Inflammatory macrophage treated with lipopolysaccharide for 4 hours (primary cell): ENCODE data around the gene SUPT3H.

Experiments
- DNase-seq: peaks from one replicate; pipeline ENCODE4 v3.0.0-alpha.2; 2020

The SUPT3H gene

GRCh38 chr6:44983467-44984365 lies 394.0 kb downstream of the SUPT3H start:
- DNase-seq: no peak

GRCh38 chr6:44980841-44981240 lies 396.9 kb downstream of the SUPT3H start:
- DNase-seq: no peak

- peak; percentile 39 for DNase-seq
These were observed 400.8 kb downstream of the SUPT3H start for GRCh38 chr6:44976677-44977641.

GRCh38 chr6:44974511-44974910 lies 403.2 kb downstream of the SUPT3H start:
- DNase-seq: peak; percentile 54

GRCh38 chr6:44972709-44973108 lies 405.0 kb downstream of the SUPT3H start:
- DNase-seq: no peak

- peak; percentile 71 for DNase-seq
These were observed 408.1 kb downstream of the SUPT3H start for GRCh38 chr6:44969446-44970185.

- DNase-seq: no peak
These were observed 410.3 kb downstream of the SUPT3H start for GRCh38 chr6:44967481-44967880.

GRCh38 chr6:44966449-44967092 lies 411.2 kb downstream of the SUPT3H start:
- DNase-seq: peak; percentile 96

- no peak for DNase-seq
These were observed 412.0 kb downstream of the SUPT3H start for GRCh38 chr6:44965708-44966107.

- peak; percentile 86 for DNase-seq
These were observed 416.8 kb downstream of the SUPT3H start for GRCh38 chr6:44960898-44961297.

- no peak for DNase-seq
These were observed 418.1 kb downstream of the SUPT3H start for GRCh38 chr6:44959651-44960050.

GRCh38 chr6:44957156-44957555 lies 420.6 kb downstream of the SUPT3H start:
- DNase-seq: no peak

GRCh38 chr6:44956396-44956795 lies 421.3 kb downstream of the SUPT3H start:
- no peak for DNase-seq

- no peak for DNase-seq
These were observed 422.6 kb downstream of the SUPT3H start for GRCh38 chr6:44955145-44955544.

- no peak for DNase-seq
These were observed 423.5 kb downstream of the SUPT3H start for GRCh38 chr6:44954281-44954680.

- DNase-seq: no peak
These were observed 426.4 kb downstream of the SUPT3H start for GRCh38 chr6:44951253-44951747.

- DNase-seq: no peak
These were observed 428.0 kb downstream of the SUPT3H start for GRCh38 chr6:44949596-44950201.

GRCh38 chr6:44943541-44943940 lies 434.2 kb downstream of the SUPT3H start:
- no peak for DNase-seq

- no peak for DNase-seq
These were observed 434.9 kb downstream of the SUPT3H start for GRCh38 chr6:44942798-44943197.

- DNase-seq: no peak
These were observed 435.5 kb downstream of the SUPT3H start for GRCh38 chr6:44942201-44942600.

- no peak for DNase-seq
These were observed 437.4 kb downstream of the SUPT3H start for GRCh38 chr6:44940367-44940766.
